ENCODE measurements around the gene FCGR3A. TPM values are rescaled to one million over a fixed set of nuclear protein-coding genes. Genes with fewer than 3 reads are reported as not detected.
"Not testable (repeated sequence)": the region's sequence is repeated elsewhere in the genome, so short reads cannot be mapped to it uniquely, and the experiment has no call there.

FCGR3A gene
- total and polyA plus RNA-seq, 2 of the 8 experiments (the other 6 are each of a cell fraction or from before 2014, with no cell fraction given), result not detected

DNA sequence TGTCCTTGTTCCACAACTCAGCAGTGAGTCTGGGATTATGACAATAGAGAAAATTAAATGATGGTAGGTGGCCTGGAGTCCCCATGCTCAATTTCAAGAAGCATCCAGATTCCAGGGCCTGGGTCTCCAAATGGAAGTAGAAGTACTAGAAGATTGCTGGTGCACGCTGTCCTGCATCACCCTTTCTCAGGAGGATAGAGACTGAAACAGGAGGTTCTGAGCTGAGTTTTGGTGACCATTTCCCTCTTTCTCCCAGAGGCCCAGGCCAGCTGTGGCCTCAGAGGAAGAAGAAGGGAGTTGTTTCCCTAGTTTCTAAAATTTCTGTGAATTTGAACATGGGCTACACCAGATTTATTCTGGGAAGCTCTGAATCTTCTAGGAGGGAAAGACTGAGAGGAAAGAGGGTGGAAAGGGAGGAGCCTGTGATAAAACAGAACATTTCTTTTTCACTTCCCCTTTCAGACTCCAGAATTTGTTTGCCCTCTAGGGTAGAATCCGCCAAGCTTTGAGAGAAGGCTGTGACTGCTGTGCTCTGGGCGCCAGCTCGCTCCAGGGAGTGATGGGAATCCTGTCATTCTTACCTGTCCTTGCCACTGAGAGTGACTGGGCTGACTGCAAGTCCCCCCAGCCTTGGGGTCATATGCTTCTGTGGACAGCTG is 31.4 kb upstream of the FCGR3A start:
- H2BK5ac ChIP-seq (ENCODE audit: low read depth, low read length); H3K4ac ChIP-seq (replicated peaks; ENCODE audit: insufficient read length, low read depth, low read length); H3K4me2 ChIP-seq (ENCODE audit: insufficient read depth in 1 of 2, low read depth in 2 of 2, low read length in 2 of 2); H4K8ac ChIP-seq (ENCODE audit: extremely low read depth, insufficient read depth, low read length); H3K27me3 ChIP-seq (replicated peaks in 1 of 4; ENCODE audit: control insufficient read depth in 3 of 4, extremely low read depth in 1 of 4, insufficient read depth in 3 of 4, low read length in 3 of 4); H2BK20ac ChIP-seq (ENCODE audit: low read length); H3K14ac ChIP-seq (ENCODE audit: insufficient read length); H2AK5ac ChIP-seq (ENCODE audit: low read depth, low read length); H3K9ac ChIP-seq (replicated peaks in 1 of 4; ENCODE audit: extremely low read depth in 1 of 4, low read depth in 3 of 4, low read length in 3 of 4); H2AFZ ChIP-seq (ENCODE audit: low read length); H2BK15ac ChIP-seq (ENCODE audit: low read length); POLR2A ChIA-PET (ENCODE audit: partially characterized antibody); H3K56ac ChIP-seq (replicated peaks; ENCODE audit: insufficient read length, low read depth, low read length); H3K79me2 ChIP-seq (ENCODE audit: control insufficient read depth in 1 of 2, insufficient read depth in 2 of 2, low read length in 2 of 2); H3K23me2 ChIP-seq (ENCODE audit: low read depth, low read length); H3K27ac ChIP-seq (ENCODE audit: low read depth, low read length); H2BK12ac ChIP-seq (ENCODE audit: low read depth, low read length); H4K5ac ChIP-seq (ENCODE audit: insufficient read length, low read depth, low read length); H3K18ac ChIP-seq (ENCODE audit: extremely low read depth, low read length); H3K23ac ChIP-seq (ENCODE audit: insufficient read length); H3K36me3 ChIP-seq (ENCODE audit: control insufficient read depth in 2 of 4, insufficient read depth in 4 of 4, low read length in 3 of 4); H4K91ac ChIP-seq (replicated peaks; ENCODE audit: insufficient read length, low read length); H2BK120ac ChIP-seq (replicated peaks; ENCODE audit: low read depth, low read length); H3K79me1 ChIP-seq (ENCODE audit: low read depth, low read length); H4K20me1 ChIP-seq (replicated peaks in 1 of 2; ENCODE audit: control insufficient read depth in 1 of 2, insufficient read depth in 2 of 2, low read length in 2 of 2); DNase-seq (ENCODE audit: low read depth in 1 of 2, low spot score in 2 of 2); H3K4me3 ChIP-seq (ENCODE audit: extremely low read depth in 1 of 4, insufficient read depth in 2 of 4, low read depth in 3 of 4, low read length in 4 of 4); FAIRE-seq; CTCF ChIA-PET (ENCODE audit: partially characterized antibody); H3K4me1 ChIP-seq (replicated peaks in 1 of 4; ENCODE audit: control insufficient read depth in 3 of 4, insufficient read depth in 4 of 4, low read length in 3 of 4); H3K9me3 ChIP-seq (ENCODE audit: insufficient read depth in 2 of 2, low read depth in 1 of 2, low read length in 1 of 2): not testable (repeated sequence)
- no CpG with 5 or more reads among the region's 4 CpGs for WGBS, 2 experiments (ENCODE audit: extremely low coverage in 1 of 2, insufficient coverage in 1 of 2, insufficient read length in 1 of 2, insufficient replicate concordance in 2 of 2, low coverage in 1 of 2, low lambda C conversion rate in 2 of 2, missing lambda C conversion rate in 1 of 2)

GRCh38 chr1:161579856-161580507 is 30.4 kb upstream of the FCGR3A start:
- H3K9me3 ChIP-seq (ENCODE audit: insufficient read depth in 2 of 2, low read depth in 1 of 2, low read length in 1 of 2); H3K18ac ChIP-seq (ENCODE audit: extremely low read depth, low read length); H3K4ac ChIP-seq (replicated peaks; ENCODE audit: insufficient read length, low read depth, low read length); H3K4me3 ChIP-seq (ENCODE audit: extremely low read depth in 1 of 4, insufficient read depth in 2 of 4, low read depth in 3 of 4, low read length in 4 of 4); H3K56ac ChIP-seq (replicated peaks; ENCODE audit: insufficient read length, low read depth, low read length); H3K23ac ChIP-seq (ENCODE audit: insufficient read length); H2AFZ ChIP-seq (ENCODE audit: low read length); CTCF ChIA-PET (ENCODE audit: partially characterized antibody); H3K36me3 ChIP-seq (ENCODE audit: control insufficient read depth in 2 of 4, insufficient read depth in 4 of 4, low read length in 3 of 4); H4K8ac ChIP-seq (ENCODE audit: extremely low read depth, insufficient read depth, low read length); H2BK120ac ChIP-seq (replicated peaks; ENCODE audit: low read depth, low read length); H3K27me3 ChIP-seq (replicated peaks in 1 of 4; ENCODE audit: control insufficient read depth in 3 of 4, extremely low read depth in 1 of 4, insufficient read depth in 3 of 4, low read length in 3 of 4); H4K20me1 ChIP-seq (replicated peaks in 1 of 2; ENCODE audit: control insufficient read depth in 1 of 2, insufficient read depth in 2 of 2, low read length in 2 of 2); H4K5ac ChIP-seq (ENCODE audit: insufficient read length, low read depth, low read length); H3K4me2 ChIP-seq (ENCODE audit: insufficient read depth in 1 of 2, low read depth in 2 of 2, low read length in 2 of 2); H3K14ac ChIP-seq (ENCODE audit: insufficient read length); H4K91ac ChIP-seq (replicated peaks; ENCODE audit: insufficient read length, low read length); H3K4me1 ChIP-seq (replicated peaks in 1 of 4; ENCODE audit: control insufficient read depth in 3 of 4, insufficient read depth in 4 of 4, low read length in 3 of 4); H3K9ac ChIP-seq (replicated peaks in 1 of 4; ENCODE audit: extremely low read depth in 1 of 4, low read depth in 3 of 4, low read length in 3 of 4); DNase-seq (ENCODE audit: low read depth in 1 of 2, low spot score in 2 of 2); POLR2A ChIA-PET (ENCODE audit: partially characterized antibody); H3K79me1 ChIP-seq (ENCODE audit: low read depth, low read length); H3K23me2 ChIP-seq (ENCODE audit: low read depth, low read length); H2BK12ac ChIP-seq (ENCODE audit: low read depth, low read length); H3K79me2 ChIP-seq (ENCODE audit: control insufficient read depth in 1 of 2, insufficient read depth in 2 of 2, low read length in 2 of 2); H2BK15ac ChIP-seq (ENCODE audit: low read length); H3K27ac ChIP-seq (ENCODE audit: low read depth, low read length); H2AK5ac ChIP-seq (ENCODE audit: low read depth, low read length); H2BK20ac ChIP-seq (ENCODE audit: low read length); H2BK5ac ChIP-seq (ENCODE audit: low read depth, low read length): not testable (repeated sequence)
- WGBS, 2 experiments (ENCODE audit: extremely low coverage in 1 of 2, insufficient coverage in 1 of 2, insufficient read length in 1 of 2, insufficient replicate concordance in 2 of 2, low coverage in 1 of 2, low lambda C conversion rate in 2 of 2, missing lambda C conversion rate in 1 of 2), result no CpG with 5 or more reads among the region's 8 CpGs
- peak; percentile 58 for FAIRE-seq

Data from H1 (cell line).